ENCODE measurements around the gene CD83.

- TF ChIP-seq CTCF (IDR thresholded peaks at IDR 0.05; ENCODE audit: low read depth, low read length, missing input control): no peak
- no peak for TF ChIP-seq RAD21 (IDR thresholded peaks at IDR 0.05)
- TF ChIP-seq FOXA1 (IDR thresholded peaks at IDR 0.05): no peak
- TF ChIP-seq ATF3 (IDR thresholded peaks at IDR 0.05): no peak
- TF ChIP-seq TAF1 (conservative IDR thresholded peaks at IDR 0.05): no peak
- no peak for TF ChIP-seq ZBTB33 (IDR thresholded peaks at IDR 0.05)
- TF ChIP-seq MAX (IDR thresholded peaks at IDR 0.05): no peak
- TF ChIP-seq REST (IDR thresholded peaks at IDR 0.05): no peak
- TF ChIP-seq GABPA (IDR thresholded peaks at IDR 0.05 in 1 of 2, conservative IDR thresholded peaks at IDR 0.05 in 1 of 2): no peak
- TF ChIP-seq EGR1 (IDR thresholded peaks at IDR 0.05; ENCODE audit: low read depth in 2 of 2): no peak
- TF ChIP-seq YY1 (IDR thresholded peaks at IDR 0.05): no peak
- no peak for TF ChIP-seq JUND (IDR thresholded peaks at IDR 0.05)
- TF ChIP-seq SP1 (IDR thresholded peaks at IDR 0.05): no peak
- no peak for TF ChIP-seq HNF4A (conservative IDR thresholded peaks at IDR 0.05)
Measured at GRCh38 chr6:14134211-14134910, 16.8 kb downstream of the CD83 start.

Measured in liver (tissue), 3 donors.